CD14-positive monocyte (primary cell): ENCODE measurements around the gene KAZN. TPM values are rescaled to one million over a fixed set of nuclear protein-coding genes. Genes with fewer than 3 reads are reported as not detected.

Source experiments
- DNase-seq, 3 donors: peaks; one replicate each; pipeline ENCODE4 v3.0.0-alpha.2; 2011 to 2022
- H2AFZ ChIP-seq: 2 replicates; pipeline ENCODE4 v1.6.0; 2012; ENCODE audit warnings: mild to moderate bottlenecking, low read depth, low read length, inconsistent platforms; ENCODE audit not compliant: insufficient read depth, poor library complexity, severe bottlenecking
- H3K27ac ChIP-seq, 2 donors: 1 replicate in 1 of 2; 2 replicates in 1 of 2; pipeline ENCODE4 v1.5.1; 2012 to 2013; ENCODE audit warnings: low read length in 2 of 2, control low read depth in 1 of 2, inconsistent platforms in 1 of 2, low read depth in 1 of 2, mild to moderate bottlenecking in 1 of 2
- H3K27me3 ChIP-seq, 2 donors: one replicate each; pipeline versions ENCODE4 v1.6.0 to v1.6.1; 2011 to 2013; ENCODE audit warnings: low read length in 2 of 2; ENCODE audit not compliant: control insufficient read depth in 2 of 2, insufficient read depth in 2 of 2
- H3K36me3 ChIP-seq, 2 donors: replicated peaks in 1 of 2; 1 replicate in 1 of 2; 2 replicates in 1 of 2; pipeline versions ENCODE4 v1.5.1 to v1.6.1; 2012 to 2013; ENCODE audit warnings: low read length in 2 of 2, control low read depth in 1 of 2, inconsistent platforms in 1 of 2, mild to moderate bottlenecking in 1 of 2; ENCODE audit not compliant: insufficient read depth in 2 of 2, control insufficient read depth in 1 of 2
- H3K4me1 ChIP-seq, 2 donors: 1 replicate in 1 of 2; 2 replicates in 1 of 2; pipeline versions ENCODE4 v1.5.1 to v1.6.1; 2012 to 2013; ENCODE audit warnings: low read length in 2 of 2, control low read depth in 1 of 2, inconsistent platforms in 1 of 2, mild to moderate bottlenecking in 1 of 2, moderate library complexity in 1 of 2; ENCODE audit not compliant: insufficient read depth in 2 of 2, control insufficient read depth in 1 of 2
- H3K4me2 ChIP-seq: replicated peaks from 2 replicates; pipeline ENCODE3; 2012; ENCODE audit warnings: low read length, moderate library complexity, mild to moderate bottlenecking; ENCODE audit not compliant: poor library complexity, severe bottlenecking; ENCODE audit errors: extremely low read depth
- H3K4me3 ChIP-seq, 3 experiments: fragments of 200-600 bp in 1 of 3; sonication (generic) in 1 of 3; replicated peaks in 1 of 3; 1 replicate in 2 of 3; 2 replicates in 1 of 3; pipeline ENCODE4 v1.5.1; 2011 to 2013; ENCODE audit warnings: low read length in 3 of 3, mild to moderate bottlenecking in 3 of 3, control low read depth in 2 of 3, low read depth in 2 of 3, inconsistent platforms in 1 of 3, moderate library complexity in 1 of 3
- H3K79me2 ChIP-seq: 2 replicates; pipeline ENCODE4 v1.6.0; 2012; ENCODE audit warnings: mild to moderate bottlenecking, control low read depth, inconsistent platforms, low read length, moderate library complexity; ENCODE audit not compliant: insufficient read depth
- H3K9ac ChIP-seq: 2 replicates; pipeline ENCODE4 v1.6.0; 2017; ENCODE audit warnings: low read length, mild to moderate bottlenecking; ENCODE audit not compliant: insufficient read depth, poor library complexity, severe bottlenecking
- H3K9me3 ChIP-seq, 2 donors: replicated peaks in 1 of 2; 1 replicate in 1 of 2; 2 replicates in 1 of 2; pipeline versions ENCODE4 v1.5.1 to v1.6.1; 2012 to 2013; ENCODE audit warnings: low read length in 2 of 2, control low read depth in 1 of 2; ENCODE audit not compliant: control insufficient read depth in 1 of 2, insufficient read depth in 1 of 2
- H4K20me1 ChIP-seq: 2 replicates; pipeline ENCODE4 v1.6.0; 2012; ENCODE audit warnings: mild to moderate bottlenecking, low read length, control low read depth, moderate library complexity; ENCODE audit not compliant: insufficient read depth
- H3K27ac Mint-ChIP-seq, 7 donors: one replicate each; pipeline ENCODE4 v1.8.0; 2020; ENCODE audit warnings: mild to moderate bottlenecking in 7 of 7, mixed read lengths in 7 of 7, moderate library complexity in 6 of 7, inconsistent platforms in 2 of 7
- H3K27me3 Mint-ChIP-seq, 3 donors: one replicate each; pipeline ENCODE4 v1.8.0; 2021 to 2022; ENCODE audit warnings: low read depth in 3 of 3, mild to moderate bottlenecking in 3 of 3, mixed read lengths in 3 of 3, moderate library complexity in 3 of 3, inconsistent platforms in 1 of 3
- H3K36me3 Mint-ChIP-seq, 2 donors: one replicate each; pipeline ENCODE4 v1.8.0; 2020; ENCODE audit warnings: mixed read lengths in 2 of 2, inconsistent platforms in 1 of 2, mild to moderate bottlenecking in 1 of 2
- H3K4me1 Mint-ChIP-seq: one replicate; pipeline ENCODE4 v1.8.0; 2020; ENCODE audit warnings: mild to moderate bottlenecking, mixed read lengths
- H3K4me3 Mint-ChIP-seq, 2 donors: one replicate each; pipeline ENCODE4 v1.8.0; 2020; ENCODE audit warnings: mild to moderate bottlenecking in 2 of 2, mixed read lengths in 2 of 2, moderate library complexity in 1 of 2
- H3K9me3 Mint-ChIP-seq, 7 donors: one replicate each; pipeline ENCODE4 v1.8.0; 2020 to 2022; ENCODE audit warnings: mixed read lengths in 7 of 7, mild to moderate bottlenecking in 6 of 7, moderate library complexity in 6 of 7, inconsistent platforms in 2 of 7
- WGBS: methylation state at CpG from one replicate; pipeline ENCODE4 v1.1.5; 2013; ENCODE audit warnings: missing lambda C conversion rate; ENCODE audit not compliant: insufficient coverage; 5-methylcytosine and 5-hydroxymethylcytosine counted together
- intact Hi-C, 2 donors: fragments of 100-400 bp; cut with micrococcal nuclease; formaldehyde crosslinking; loops; one replicate each; pipeline versions ENCODE4 v1.15.0 to v1.15.1; 2023
- polyA plus RNA-seq, 3 donors: library from polyadenylated mRNA; depleted of rRNA in 1 of 3; unstranded in 2 of 3; stranded (reverse) in 1 of 3; fragments of 300-500 nt in 2 of 3; fragments of >200 nt in 1 of 3; fragmentation: Illumina TruSeq in 2 of 3; gene quantifications; 1 replicate in 2 of 3; 2 replicates in 1 of 3; pipeline ENCODE4 v1.2.3, GENCODE V29; 2012 to 2021
- TF ChIP-seq, protein P1 (sequence below): fragments of 200-600 bp; IDR thresholded peaks from one replicate; pipeline ENCODE4 v1.8.0; 2022; ENCODE audit warnings: antibody characterized with exemption, mild to moderate bottlenecking

KAZN gene
- polyA plus RNA-seq, 3 donors, result not detected

DNA sequence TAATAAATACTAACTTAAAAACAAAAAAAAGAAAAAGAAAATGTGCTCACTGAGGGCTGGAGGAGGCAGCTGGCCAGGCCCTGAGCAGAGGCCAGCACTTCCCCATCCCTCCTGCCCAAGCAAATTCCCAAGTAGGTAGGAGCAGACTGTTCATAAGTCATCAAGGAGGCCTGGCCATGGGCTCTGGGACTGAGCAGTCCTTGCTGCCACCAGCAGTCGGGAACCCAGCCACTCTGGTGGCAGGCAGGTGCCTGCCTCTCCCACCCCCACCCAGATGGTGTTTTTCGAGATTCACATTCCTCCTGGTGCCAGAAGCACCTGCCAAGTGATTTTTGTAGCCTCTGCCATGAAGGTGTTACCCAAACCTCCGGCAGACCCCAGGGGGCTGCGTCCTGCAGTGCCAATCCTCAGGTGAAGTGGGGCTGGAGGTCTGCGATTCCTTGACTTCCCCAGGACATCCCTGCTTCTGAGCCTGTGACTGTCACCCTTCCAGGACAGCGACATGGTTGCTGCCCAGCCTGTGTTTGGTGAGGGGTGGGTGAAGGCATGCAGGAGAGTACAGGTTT lies 350.9 kb downstream of the KAZN start:
- Mint-ChIP-seq H3K4me3 (no peak overlapping the region), H3K27ac (no peak overlapping the region), H3K9me3 (peaks cover 0 to 8% (median 3%) of the 10 kb centered on the region in 7 donors), H3K36me3 (no peaks in the 10 kb centered on the region), H3K27me3 (peaks cover 2 to 13% (median 2%) of the 10 kb centered on the region in 3 donors), H3K4me1 (no peaks in the 10 kb centered on the region)
- no peaks in the 10 kb centered on the region for H3K79me2 ChIP-seq
- H3K4me1 ChIP-seq, result no peaks in the 10 kb centered on the region
- 96% methylated on average over 5 of the region's 6 CpGs for WGBS
- H3K9ac ChIP-seq, result no peak overlapping the region
- no peak overlapping the region for H3K27ac ChIP-seq
- H3K4me3 ChIP-seq, result no peak overlapping the region
- no peaks in the 10 kb centered on the region for H4K20me1 ChIP-seq
- H3K27me3 ChIP-seq, result no peaks in the 10 kb centered on the region
- intact Hi-C loops, result no loop called here
- H3K36me3 ChIP-seq, result no peaks in the 10 kb centered on the region
- TF ChIP-seq, protein P1, sequence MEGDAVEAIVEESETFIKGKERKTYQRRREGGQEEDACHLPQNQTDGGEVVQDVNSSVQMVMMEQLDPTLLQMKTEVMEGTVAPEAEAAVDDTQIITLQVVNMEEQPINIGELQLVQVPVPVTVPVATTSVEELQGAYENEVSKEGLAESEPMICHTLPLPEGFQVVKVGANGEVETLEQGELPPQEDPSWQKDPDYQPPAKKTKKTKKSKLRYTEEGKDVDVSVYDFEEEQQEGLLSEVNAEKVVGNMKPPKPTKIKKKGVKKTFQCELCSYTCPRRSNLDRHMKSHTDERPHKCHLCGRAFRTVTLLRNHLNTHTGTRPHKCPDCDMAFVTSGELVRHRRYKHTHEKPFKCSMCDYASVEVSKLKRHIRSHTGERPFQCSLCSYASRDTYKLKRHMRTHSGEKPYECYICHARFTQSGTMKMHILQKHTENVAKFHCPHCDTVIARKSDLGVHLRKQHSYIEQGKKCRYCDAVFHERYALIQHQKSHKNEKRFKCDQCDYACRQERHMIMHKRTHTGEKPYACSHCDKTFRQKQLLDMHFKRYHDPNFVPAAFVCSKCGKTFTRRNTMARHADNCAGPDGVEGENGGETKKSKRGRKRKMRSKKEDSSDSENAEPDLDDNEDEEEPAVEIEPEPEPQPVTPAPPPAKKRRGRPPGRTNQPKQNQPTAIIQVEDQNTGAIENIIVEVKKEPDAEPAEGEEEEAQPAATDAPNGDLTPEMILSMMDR, result no peak
- no peak for DNase-seq
- H3K9me3 ChIP-seq, result peaks cover 0 to 7% of the 10 kb centered on the region in 2 donors
- no peak overlapping the region for H3K4me2 ChIP-seq
- H2AFZ ChIP-seq, result no peak overlapping the region

DNA sequence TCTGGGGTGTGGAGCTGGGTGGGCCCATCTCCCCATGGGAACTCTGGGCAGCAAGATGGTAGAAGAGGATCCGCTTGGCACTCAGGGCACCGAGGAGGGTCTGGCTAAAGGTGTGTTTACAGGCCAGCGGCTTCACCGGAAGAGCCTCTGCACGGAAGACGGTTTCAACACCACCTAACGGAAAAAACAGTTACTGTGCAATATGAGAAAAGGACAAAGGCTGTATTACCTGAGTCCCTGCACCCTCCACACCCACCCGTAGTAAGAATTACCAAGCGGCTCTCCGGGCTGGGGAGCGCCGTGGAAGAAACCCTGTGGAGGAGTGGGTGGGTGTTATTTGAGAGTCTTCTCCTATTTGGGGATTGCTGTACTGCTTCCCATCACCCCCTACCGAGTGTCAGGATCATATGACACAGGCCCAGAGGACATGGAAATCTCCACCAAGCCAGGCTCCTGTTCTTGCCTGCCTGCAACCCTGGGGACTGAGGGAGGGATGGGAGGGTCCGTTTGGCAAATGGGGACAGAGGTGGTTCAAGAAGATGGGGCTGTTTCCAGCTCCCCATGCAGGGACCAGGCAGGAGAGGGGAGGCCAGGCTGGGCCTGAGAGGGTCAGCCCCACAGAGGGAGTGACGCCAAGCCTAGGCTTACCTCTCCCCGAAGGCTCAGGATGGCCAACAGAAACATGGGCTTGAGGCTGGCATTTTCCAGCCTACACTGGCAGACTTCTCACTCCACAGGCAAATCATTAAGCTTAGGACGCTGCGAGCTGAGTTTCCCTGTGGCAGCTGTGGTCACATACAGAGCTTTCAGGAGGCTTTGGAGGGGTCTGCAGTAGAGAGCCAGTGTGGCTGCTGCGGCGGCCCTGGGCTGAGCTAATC lies 351.6 kb downstream of the KAZN start:
- Histone ChIP-seq H3K27ac (no peak overlapping the region), H3K79me2 (no peaks in the 10 kb centered on the region), H4K20me1 (no peaks in the 10 kb centered on the region), H3K36me3 (no peaks in the 10 kb centered on the region), H3K4me2 (no peak overlapping the region), H3K4me1 (no peaks in the 10 kb centered on the region), H3K4me3 (no peak overlapping the region), H3K9ac (no peak overlapping the region), H3K9me3 (peaks cover 0 to 7% of the 10 kb centered on the region in 2 donors), H3K27me3 (no peaks in the 10 kb centered on the region), H2AFZ (no peak overlapping the region)
- DNase-seq, result no peak
- no peak overlapping the region for H3K4me3 Mint-ChIP-seq
- TF ChIP-seq, protein P1, result no peak
- 90% methylated on average over 4 of the region's 20 CpGs for WGBS
- H3K36me3 Mint-ChIP-seq, result no peaks in the 10 kb centered on the region
- intact Hi-C loops, result no loop called here
- no peak overlapping the region for H3K27ac Mint-ChIP-seq
- H3K9me3 Mint-ChIP-seq, result peaks cover 0 to 10% (median 3%) of the 10 kb centered on the region in 7 donors
- H3K4me1 Mint-ChIP-seq, result no peaks in the 10 kb centered on the region
- H3K27me3 Mint-ChIP-seq, result peaks cover 2 to 10% (median 2%) of the 10 kb centered on the region in 3 donors
